LNCaP clone FGC (cell line): ENCODE measurements around the gene UTP4.

ENCODE experiments used
- DNase-seq: peaks from one replicate; pipeline ENCODE4 v3.0.0-alpha.2; 2011; ENCODE audit warnings: low read depth
- H3K4me3 ChIP-seq: 2 replicates; pipeline ENCODE4 v1.5.1; 2011; ENCODE audit warnings: mild to moderate bottlenecking, low read depth, low read length, control low read depth
- TF ChIP-seq, protein P1 (sequence below): IDR thresholded peaks from 2 replicates; pipeline ENCODE4 v1.5.1; 2012; ENCODE audit warnings: mild to moderate bottlenecking; ENCODE audit not compliant: control insufficient read depth, insufficient read depth; ENCODE audit errors: extremely low read depth

UTP4 gene

DNA sequence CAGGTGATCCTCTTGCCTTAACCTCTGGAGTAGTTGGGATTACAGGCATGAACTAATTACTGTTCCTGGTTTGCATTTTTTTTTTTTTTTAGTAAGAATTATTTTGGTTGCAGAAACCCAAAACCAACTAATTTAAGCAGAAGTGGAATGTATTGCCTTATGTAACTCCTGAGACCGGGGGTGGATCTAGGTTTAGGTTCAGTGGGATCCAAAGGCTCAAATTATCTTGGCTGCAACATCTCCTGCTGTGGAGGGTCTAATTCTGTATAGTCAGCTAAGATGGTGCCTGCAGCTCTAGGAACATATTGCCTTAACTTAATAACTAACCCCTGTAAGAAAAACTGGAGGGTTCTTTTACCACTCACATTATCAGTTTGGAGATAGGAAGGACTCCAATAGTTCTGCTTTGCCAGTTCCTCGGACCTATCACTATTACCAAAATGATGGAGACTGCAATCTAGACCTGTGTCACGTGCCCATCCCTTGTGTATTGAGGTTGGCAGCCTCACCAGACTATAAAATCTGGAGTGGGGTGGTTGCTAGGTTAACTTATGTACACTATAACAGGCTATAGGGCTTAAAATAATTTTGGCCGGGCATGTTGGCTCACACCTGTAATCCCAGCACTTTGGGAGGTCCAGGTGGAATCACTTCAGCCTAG lies 63.0 kb downstream of the UTP4 start:
- no peak for DNase-seq
- no peak overlapping the region for H3K4me3 ChIP-seq
- TF ChIP-seq, protein P1, sequence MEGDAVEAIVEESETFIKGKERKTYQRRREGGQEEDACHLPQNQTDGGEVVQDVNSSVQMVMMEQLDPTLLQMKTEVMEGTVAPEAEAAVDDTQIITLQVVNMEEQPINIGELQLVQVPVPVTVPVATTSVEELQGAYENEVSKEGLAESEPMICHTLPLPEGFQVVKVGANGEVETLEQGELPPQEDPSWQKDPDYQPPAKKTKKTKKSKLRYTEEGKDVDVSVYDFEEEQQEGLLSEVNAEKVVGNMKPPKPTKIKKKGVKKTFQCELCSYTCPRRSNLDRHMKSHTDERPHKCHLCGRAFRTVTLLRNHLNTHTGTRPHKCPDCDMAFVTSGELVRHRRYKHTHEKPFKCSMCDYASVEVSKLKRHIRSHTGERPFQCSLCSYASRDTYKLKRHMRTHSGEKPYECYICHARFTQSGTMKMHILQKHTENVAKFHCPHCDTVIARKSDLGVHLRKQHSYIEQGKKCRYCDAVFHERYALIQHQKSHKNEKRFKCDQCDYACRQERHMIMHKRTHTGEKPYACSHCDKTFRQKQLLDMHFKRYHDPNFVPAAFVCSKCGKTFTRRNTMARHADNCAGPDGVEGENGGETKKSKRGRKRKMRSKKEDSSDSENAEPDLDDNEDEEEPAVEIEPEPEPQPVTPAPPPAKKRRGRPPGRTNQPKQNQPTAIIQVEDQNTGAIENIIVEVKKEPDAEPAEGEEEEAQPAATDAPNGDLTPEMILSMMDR = no peak

DNA sequence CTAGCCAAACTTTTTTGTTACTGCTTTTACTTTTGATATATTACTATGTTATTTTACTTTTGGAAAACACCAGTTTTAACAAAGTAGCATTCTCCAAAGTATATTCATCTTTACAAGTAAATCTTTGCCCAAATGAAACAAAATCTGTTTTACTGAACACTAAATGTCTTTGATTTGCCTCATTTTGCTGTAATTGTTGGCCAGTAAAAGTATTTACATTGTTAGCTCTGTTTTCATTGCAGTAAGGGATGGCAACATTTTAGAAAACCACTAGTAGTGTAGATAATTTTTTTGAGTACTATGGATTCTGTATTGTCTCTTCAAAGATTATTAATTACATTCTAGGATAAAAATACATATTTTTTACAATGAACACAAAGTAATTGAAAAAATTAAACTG lies 65.1 kb downstream of the UTP4 start:
- H3K4me3 ChIP-seq = no peak overlapping the region
- no peak for DNase-seq
- TF ChIP-seq, protein P1 = no peak

DNA sequence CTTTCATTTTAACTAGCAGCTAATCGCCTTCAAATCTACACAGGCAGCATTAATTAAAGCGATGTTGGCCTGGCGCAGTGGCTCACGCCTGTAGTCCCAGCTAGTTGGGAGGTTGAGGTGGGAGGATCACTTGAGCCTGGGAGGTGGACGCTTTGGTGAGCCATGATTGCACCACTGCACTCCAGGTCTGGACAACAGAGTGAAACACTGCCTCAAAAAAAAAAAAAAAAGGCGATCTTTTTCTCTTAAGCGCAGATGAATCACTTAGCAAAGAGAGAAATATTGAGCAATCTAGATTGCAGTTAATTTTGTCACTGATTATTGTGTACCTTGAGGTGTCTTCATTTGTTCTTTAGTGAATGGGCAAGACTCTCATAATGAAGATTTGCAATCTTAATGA lies 66.9 kb downstream of the UTP4 start:
- no peak for DNase-seq
- TF ChIP-seq, protein P1 = no peak
- no peak overlapping the region for H3K4me3 ChIP-seq

DNA sequence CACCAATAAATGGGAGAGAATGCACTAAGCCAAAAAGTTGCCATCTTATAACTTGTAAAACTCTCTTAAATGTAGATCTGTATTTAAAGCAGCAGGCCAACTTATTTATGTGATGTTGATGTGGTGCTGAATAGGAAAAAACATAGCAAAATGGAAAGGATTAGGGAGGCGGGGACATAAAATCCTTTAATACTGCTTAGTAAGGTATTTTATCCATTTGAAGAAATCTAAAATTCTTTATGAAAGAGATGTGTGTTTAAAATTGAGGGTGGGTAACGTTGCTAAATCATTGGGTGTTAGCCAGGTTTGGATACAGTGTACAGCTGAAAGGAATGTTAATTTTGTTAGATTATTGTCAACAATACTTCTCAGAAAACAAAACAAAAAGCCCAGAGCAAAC lies 68.8 kb downstream of the UTP4 start:
- H3K4me3 ChIP-seq = no peak overlapping the region
- TF ChIP-seq, protein P1 = no peak
- no peak for DNase-seq

DNA sequence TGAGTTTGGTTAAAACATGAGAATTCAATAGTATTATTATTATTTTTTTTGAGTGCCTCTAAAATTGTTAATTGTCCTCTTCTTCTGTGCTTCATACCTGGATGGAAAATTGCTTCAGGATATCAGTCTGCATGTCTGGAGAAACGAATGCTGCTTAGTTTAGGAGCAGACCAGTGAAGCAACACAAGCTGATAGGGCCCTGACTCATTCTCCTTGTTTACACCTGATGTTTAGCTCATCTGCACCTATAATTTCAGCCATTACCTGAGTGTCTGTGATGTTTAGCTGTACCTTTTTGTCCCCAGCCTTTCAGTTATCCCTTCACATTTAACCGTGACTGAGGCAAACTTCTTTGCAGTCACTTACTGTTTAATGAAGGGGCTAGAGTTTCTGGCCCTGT lies 69.3 kb downstream of the UTP4 start:
- TF ChIP-seq, protein P1 = no peak
- DNase-seq = no peak
- no peak overlapping the region for H3K4me3 ChIP-seq

DNA sequence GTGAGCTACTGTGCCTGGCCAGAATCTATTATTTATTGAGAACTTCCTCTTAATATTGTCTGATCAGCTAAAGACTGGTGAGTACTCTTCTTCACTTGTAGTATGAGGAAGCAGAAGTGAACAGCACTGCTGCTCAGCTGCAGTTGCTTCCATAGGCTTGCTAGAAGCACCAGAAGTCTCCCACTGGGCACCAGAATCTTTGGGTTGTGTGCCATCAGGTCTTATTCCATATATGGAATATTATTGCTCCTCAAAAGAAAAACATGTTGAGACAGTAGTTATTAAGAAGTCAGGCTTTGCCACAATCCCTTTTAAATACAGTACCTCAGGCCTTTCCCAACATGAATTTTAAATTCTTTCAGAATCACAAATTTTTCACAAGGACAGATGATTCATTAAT lies 71.7 kb downstream of the UTP4 start:
- H3K4me3 ChIP-seq = no peak overlapping the region
- DNase-seq = no peak
- TF ChIP-seq, protein P1 = no peak

DNA sequence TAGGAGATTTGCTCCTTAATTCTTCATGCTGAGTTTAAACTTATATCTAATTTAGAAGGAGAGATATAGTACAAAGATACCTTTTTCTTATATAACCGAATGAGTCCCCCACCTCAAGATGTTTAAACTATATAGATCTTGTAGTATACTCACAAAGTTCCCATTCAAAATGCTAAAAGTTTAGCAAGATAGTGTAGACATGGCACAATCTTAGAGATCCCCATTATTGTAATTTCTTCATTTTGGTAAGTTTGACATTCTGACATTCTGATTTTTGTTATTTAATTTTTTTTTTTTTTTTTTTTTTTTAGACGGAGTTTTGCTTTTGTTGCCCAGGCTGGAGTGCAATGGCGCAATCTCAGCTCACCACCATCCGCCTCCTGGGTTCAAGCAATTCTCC lies 77.3 kb downstream of the UTP4 start:
- TF ChIP-seq, protein P1 = no peak
- DNase-seq = no peak
- H3K4me3 ChIP-seq = no peak overlapping the region
